ENCODE measurements around the gene TBRG4.

GRCh38 chr7:45125193-45125904 is 13.9 kb upstream of the TBRG4 start:
- TF ChIP-seq POLR2A (IDR thresholded peaks at IDR 0.05) (no peak), CTCF (IDR thresholded peaks at IDR 0.05) (no peak)
